ENCODE results near the gene XPO4.

GRCh38 chr13:20787180-20787579 lies 115.4 kb downstream of the XPO4 start:
- TF ChIP-seq CTCF (IDR thresholded peaks at IDR 0.05; ENCODE audit: insufficient read depth, low read length) (no peak), REST (IDR thresholded peaks at IDR 0.05; ENCODE audit: insufficient replicate concordance, low read depth) (no peak)
